GM18873 (cell line): ENCODE results near the gene LMBRD2.
"Not testable (repeated sequence)": the region's sequence is repeated elsewhere in the genome, so short reads cannot be mapped to it uniquely, and the experiment has no call there.

Source experiments
- ATAC-seq: cut with Tn5 transposase; IDR thresholded peaks from one replicate; pipeline ENCODE4 v1.9.1; 2021; ENCODE audit warnings: mild to moderate bottlenecking, moderate library complexity, moderate number of reproducible peaks; ENCODE audit not compliant: unreplicated experiment, low FRiP score

LMBRD2 gene

DNA sequence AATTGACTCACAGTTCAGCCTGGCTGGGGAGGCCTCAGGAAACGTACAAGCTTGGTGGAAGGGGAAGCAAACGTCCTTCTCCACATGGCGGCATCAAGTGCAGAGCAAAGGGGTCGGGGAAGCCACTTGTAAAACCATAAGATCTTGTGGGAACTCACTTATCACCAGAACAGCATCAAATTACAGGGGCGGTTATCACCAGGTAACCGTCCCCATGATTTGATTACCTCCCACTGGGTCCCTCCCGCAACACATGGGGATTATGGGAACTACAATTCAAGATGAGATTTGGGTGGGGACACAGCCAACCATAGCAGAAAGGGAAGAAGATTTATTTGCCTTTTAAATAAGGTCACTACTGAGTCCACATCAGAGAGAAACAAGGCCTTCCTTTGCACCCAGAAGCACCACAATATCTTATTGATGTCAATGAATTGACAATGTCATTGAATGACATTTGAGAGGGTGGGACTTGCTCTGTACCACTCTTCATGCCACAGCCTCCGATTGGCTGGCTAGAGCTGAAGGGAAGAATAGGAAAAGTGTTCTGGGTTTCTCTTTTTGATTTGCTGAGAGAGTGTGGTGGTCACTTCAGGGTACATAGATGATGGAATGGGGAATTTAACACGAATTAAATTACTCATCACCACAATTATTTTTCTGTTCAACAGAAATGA, 11.3 kb upstream of the LMBRD2 start:
- no peak for ATAC-seq

DNA sequence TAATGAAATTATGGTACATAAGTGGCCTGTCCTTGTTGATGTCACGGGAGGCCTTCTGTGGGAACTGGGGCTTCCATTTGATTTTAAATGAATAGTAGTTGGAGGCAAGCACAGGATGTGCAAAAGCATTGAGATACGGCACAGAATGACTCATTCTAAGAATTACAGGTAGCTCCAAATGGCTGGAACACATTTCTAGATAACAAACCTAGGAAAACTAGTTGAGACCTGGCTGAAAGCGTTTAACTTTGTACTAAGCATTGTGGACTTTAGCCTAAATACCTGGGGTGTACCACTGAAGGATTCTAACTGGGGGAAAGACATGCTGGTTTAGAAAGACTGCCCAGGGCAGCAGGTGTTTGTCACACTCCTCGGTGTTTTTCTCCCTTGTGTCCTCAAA, 9.7 kb upstream of the LMBRD2 start:
- ATAC-seq = no peak

DNA sequence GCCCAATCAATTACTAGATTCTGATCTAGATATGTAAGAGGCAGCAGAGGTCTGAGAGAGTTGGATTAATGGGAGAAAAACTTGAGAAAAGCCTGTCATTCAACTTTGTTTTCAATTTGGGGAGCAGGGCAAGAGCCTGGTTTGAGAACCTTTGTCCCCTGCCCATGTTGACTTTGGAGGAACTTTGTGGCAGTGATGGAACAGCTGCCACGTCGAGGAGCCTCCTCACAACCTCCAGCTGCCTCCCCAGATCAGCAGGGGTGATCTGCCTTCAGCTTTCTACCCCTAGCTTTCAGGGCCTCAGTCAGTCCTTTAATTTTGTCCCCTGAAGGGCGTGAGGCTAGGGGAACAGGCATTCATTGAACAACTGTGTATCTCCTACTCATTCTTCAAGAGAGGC, 8.9 kb upstream of the LMBRD2 start:
- no peak for ATAC-seq

DNA sequence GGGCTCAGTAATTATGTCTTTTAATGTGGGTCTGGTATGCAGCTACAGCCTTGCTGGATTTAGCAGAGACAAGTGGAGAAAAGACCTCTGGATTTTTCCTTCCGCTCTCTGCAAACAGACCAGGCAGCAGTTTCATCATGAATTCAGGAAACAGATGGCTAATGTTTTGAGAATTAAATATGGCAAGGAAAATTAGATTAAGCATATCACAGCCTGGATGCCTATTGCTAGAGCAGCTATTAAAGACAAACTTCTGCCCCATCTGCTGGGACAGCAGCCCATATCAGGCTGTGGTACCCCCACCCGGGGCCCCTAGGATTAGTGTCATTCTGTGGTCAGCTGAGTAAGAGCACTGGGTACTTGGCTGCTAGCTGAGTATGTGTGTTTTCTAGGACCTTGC, 6.5 kb upstream of the LMBRD2 start:
- no peak for ATAC-seq

DNA sequence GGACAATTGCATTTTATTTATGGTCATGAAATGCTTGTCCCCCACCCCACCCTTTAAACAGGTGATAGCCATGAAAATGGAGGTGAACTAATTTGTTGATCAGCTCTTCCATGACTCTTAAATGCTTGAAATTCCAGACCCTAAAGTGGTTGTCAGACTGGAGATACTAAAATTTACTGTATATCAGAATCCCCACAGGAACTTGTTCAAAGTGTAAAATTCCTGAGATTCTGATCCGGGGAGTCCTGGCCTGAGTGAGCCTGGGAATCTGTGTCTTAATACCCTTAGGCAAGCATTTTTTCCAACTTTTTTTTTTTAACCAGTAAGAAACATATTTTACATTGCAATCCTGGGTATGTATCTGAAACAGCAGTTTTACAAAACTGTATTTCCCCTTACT, 4.9 kb upstream of the LMBRD2 start:
- ATAC-seq = no peak

DNA sequence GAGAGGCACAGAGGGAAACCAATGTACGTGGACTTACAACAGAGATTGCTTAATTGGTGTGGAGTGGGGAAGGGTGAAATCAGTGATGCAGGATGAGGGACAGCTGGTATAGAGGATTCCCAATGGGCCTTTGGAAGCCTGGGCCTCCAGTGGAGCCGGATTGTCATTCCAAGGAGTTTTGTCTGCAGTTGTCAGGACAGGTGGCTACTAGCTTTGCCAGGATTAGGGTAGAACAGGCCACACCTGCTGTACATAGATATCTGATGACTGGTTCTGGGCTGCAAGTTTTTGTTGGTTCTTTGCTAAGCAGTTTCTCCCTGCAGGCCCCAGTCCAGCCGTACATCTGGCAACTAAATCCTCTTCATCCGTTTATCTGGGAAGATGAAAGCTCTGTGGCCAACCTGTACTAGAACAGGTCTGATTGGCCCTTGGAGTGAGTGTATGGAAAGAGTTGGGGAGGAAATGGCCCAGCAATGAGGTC, 4.5 kb upstream of the LMBRD2 start:
- ATAC-seq = no peak

DNA sequence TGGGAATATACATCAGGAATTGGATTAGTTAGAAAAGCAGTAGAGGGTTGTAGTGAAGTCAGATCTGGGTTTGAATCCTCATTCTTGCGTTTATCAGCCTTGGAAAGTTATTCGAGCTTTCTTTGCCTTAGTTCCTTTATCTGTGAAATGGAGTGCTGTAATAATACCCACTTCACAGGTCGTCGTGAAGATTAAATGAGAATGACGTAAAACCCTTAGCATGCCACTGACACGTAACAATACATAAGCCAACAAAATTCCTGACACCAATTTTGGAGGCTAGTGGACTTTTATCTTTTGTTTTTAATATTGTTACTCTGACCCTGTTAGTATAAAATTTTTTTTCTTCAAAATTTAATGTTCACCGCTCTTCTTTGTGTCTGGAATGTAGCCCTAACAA, 3.6 kb upstream of the LMBRD2 start:
- ATAC-seq = no peak

DNA sequence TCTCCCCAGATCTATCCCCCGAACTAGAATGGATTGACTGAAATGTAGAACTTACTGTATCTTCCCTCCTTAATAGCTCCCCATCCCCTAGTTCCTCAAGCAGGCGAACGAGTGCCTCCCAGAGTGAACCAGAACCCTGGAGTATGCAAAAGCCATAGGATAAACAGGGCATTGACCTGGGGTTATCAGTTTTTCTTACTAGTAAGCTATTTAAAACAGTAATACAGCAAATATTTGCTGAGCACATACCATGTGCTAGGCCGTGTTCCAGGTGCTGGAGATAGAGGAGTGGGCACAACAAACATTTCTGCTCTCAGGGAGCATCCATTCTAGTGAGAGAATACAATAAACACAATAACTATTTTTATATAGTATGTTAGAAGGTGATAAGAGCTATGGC, 2.0 kb upstream of the LMBRD2 start:
- no peak for ATAC-seq

DNA sequence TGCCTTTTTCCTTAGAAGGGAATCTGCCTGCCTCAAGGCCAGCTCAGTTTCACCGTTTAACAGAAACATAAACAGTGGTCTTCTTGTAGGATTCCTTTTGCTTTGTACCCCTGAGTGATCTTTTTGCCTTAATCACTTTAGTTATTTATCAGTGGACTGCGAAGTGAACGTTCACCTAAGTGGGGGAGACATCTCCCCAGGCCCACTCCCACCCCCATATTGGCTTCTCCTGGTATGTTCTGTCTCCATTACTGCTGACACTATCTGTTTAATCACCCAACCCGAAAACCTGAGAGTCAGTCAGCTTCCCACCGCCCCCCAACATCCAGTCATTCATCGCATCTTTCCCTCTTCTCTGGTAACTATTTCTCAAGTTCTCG, 1.6 kb upstream of the LMBRD2 start:
- ATAC-seq = no peak

DNA sequence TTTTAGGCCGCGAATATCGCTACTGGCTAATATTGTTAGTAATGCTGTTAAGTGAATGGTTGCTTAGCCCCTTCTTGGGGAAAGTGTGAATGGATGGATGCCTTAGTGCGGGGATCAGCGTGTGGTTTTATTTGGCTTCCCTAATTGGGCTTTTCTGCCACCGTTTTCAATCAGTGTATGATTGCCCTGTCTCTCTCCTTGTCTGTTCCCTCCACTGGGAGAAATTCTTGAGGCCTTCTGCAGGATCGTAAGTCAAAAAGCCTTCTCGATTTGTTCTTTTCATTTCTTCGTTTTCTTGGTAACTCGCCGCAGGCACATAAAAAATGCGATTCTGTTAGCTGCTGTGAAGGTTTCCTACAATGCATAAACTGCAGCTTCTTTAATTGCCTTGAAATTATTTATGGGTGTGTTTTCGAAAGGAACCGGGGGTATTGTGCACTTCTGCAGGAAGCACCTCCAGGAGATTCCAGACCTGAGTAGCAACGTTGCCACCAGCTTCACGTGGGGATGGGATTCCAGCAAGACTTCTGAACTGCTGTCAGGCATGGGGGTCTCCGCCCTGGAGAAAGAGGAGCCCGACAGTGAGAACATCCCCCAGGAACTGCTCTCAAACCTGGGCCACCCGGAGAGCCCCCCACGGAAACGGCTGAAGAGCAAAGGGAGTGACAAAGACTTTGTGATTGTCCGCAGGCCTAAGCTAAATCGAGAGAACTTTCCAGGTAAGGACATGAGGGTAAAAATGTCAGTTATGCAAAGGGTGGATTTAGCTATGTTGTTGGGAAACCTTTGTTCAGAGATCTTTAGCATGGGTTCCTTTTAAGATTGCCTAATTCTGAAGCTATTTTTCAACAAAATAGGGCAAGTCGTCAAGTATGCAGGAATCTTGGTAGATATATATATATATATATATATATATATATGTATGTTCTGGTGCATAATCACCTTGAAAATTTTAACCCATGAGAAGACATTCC, 924 bp upstream of the LMBRD2 start:
- peak; percentile 1 for ATAC-seq

DNA sequence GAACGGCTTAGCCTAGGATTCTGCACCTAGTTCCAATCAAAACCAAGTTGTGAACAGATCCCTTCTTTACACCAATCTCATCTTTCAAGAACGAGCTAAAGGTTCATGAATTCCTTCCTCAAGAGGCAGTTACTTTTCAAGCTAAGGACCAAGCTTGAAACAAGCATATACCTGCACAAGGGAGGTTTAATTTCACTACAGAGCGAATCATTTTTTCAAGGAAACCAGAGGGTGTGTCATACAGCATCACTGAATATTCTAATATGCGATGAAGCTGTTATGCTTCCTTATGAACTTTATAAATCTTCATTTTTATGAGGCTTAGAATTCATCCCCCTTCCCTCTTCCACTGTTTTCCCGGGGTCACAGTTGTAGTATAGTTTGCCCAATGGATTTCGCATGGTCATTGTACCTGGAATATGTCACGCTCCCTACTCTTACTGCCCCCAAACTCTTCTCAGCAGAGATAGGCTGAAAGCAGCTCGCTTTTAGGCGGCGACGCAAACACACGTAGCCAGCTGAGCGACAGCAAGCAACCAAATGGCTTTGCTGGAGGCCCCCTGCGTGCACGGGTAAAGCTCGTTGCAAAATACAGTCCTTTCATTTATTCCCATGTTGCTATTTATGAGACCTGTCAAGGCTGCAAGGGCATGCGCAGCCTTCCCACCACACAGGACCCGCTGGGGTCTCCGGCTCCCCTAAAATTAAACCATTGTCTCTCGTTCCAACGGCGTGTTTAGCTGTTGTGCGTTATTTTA, 832 bp downstream of the LMBRD2 start:
- ATAC-seq = no peak

DNA sequence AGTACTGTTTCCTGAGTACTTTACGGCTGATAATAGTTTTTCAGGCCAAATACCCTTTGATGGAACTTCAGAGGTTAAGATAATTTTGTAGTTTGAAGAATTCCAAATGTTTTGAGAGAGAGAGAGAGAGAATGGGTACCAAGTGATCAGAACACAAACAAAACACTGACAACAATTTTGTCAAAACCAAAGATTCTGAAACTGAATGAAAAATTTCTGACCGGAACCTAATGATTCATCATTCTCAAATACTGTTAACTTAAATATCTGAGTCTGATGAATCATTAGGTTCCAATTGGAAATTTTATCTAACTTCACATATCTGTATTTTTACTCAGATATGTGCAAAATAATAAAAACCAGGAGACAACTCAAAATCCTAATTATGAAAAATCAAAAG, 4.0 kb downstream of the LMBRD2 start:
- ATAC-seq = no peak

DNA sequence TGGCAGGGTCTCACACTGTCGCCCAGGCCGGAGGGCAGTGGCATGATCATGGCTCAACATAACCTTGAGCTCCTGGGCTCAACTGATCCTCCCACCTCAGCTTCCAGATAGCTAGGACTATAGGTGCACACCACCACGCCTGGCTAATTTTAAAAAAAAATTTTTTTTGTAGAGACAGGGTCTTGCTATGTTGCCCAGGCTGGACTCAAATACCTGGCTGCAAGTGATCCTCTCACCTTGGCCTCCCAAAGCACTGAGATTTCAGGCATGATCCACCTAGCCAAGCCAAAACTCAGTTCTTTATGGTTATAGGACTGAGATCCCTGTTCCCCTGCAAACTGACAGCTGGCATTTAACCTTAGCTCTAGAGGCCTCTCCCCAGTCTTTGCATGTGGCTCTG, 5.3 kb downstream of the LMBRD2 start:
- ATAC-seq = no peak

DNA sequence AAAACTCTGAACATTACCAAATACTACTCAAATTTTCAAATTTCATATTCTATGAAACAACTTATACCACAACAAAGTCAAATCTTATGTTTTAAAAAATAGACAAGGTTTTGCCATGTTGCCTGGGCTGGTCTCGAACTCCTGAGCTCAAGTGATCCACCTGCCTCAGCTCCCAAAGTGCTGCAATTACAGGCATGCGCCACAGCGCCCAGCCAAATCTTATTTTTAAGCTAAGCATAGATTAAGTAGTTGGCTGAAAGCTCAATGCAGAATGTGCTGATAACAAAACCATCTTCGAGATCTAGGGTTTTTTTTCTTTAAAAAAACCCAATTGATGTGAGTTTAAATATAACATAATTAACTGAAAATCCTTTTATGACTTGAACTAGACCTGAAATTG, 6.4 kb downstream of the LMBRD2 start:
- no peak for ATAC-seq

DNA sequence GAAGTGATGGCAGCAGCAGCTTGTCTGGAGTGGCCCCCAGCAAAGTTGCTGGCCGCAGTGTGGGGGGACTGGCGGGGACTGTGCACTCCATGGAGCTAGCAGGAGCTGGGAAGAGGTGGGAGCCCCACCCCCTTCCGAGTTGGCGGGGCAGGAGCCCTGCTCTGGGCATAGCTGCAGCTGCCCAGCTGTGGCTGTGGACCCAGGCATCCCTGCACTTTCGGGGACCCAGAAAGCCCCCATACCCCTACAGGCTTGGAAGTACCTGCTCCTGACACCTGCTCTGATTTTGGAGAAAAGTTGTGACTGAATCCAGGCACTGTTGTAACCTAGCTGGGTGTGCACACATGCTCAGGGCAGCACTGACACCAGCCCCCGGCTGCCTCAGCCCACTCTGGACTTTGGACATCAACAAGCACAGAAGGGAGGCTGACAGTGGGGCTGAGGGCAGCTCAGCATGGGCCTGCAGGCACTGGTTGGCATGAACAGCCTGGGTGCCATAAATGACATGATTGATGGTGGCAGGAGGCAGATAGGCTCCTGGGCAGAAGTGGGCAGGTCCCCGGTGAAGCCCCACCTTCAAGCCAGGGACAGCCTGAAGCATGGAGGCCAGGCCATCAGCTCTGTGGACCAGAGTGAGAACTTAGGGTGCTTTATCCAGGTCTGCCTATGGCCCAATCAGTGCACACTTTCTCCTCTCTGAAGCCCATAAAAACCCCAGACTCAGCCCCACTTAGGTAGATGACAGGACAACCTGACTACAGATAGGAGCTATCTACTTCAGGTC, 12.6 kb downstream of the LMBRD2 start:
- no peak for ATAC-seq

DNA sequence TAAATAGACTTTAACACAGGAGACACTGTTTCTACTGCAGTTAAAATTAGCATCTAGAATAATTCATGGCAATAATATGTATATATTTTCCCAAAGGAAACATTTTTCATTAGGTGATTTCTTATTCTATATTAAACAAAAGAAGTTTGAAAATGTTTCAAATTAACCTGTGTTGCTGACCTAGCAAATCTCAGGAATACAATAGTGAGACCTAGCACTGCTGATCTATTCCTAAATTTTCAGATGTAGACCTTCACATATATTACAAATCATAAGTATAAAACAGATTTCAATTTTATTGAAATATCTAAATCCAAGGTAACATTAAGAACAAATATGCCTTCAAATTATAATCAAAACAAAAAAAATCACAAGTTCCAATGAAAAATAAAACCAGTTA, 15.1 kb downstream of the LMBRD2 start:
- ATAC-seq = no peak

DNA sequence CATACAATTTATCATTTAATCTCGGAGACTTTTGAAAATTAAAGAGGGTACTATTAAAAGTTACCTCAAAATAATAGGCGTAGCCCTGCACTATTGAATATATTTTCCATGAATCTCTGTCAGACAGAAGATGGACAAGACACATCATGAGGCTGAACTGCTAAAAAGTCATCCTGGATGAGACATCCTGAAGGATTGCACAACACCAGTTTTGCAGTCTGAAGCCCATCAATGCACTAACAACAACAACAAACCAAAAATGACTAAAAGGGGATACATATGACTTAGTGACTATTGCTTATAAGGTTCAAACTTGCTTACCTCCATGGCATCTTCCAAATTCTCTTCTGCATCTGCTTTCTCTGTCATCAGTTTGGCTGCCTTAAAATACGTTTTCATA, 15.7 kb downstream of the LMBRD2 start:
- ATAC-seq = no peak

DNA sequence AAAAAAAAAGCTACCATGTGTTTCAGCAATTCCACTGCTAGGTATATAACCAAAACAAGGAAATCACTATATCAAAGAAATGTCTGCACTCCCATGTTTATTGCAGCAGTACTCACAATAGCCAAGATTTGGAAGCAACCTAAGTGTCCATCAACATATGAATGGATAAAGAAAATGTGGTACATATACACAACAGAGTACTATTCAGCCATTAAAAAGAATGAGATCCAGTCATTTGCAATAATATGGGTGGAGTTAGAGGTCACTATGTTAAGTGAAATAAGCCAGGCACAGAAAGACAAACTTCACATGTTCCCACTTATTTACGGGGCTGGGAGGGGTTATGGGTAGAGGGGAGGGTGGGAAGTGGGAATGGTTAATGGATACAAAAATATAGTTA, 18.7 kb downstream of the LMBRD2 start:
- ATAC-seq = not testable (repeated sequence)

DNA sequence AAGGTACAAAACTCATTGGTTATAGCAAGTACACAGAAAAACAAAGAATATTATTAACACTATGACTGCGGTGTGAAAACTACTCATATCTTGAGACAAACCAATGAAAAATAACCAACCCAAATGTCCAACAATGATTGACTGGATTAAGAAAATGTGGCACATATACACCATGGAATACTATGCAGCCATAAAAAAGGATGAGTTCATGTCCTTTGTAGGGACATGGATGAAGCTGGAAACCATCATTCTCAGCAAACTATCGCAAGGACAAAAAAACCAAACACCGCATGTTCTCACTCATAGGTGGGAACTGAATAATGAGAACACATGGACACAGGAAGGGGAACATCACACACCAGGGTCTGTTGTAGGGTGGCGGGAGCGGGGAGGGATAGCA, 22.0 kb downstream of the LMBRD2 start:
- ATAC-seq = not testable (repeated sequence)

DNA sequence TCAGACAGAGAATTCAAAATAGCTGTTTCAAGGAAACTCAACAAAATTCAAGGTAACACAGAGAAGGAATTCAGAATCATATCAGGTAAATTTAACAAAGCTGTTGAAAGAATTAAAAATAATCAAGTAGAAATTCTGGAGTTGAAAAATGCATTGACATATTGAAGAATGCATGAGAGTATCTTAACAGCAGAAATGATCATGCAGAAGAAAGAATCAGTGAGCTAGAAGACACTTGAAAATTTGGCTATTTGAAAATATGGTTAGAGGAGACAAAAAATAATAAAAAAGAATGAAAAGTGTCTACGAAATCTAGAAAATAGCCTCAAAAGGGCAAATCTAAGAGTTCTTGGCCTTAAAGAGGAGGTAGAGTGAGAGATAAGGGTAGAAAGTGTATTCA, 22.9 kb downstream of the LMBRD2 start:
- ATAC-seq = no peak
